IgD-negative memory B cell (primary cell): Measurements from ENCODE around the gene WEE1. TPM values are rescaled to one million over a fixed set of nuclear protein-coding genes. Genes with fewer than 3 reads are reported as not detected.
A peak's percentile ranks its signal among the peaks of the same experiment; 100 is the strongest.
"Not testable (repeated sequence)": the region's sequence is repeated elsewhere in the genome, so short reads cannot be mapped to it uniquely, and the experiment has no call there.

Experiments used
- H3K27ac Mint-ChIP-seq, 3 donors: one replicate each; pipeline ENCODE4 v1.8.0; 2020 to 2022; ENCODE audit warnings: mild to moderate bottlenecking in 3 of 3, mixed read lengths in 3 of 3, moderate library complexity in 1 of 3
- H3K27me3 Mint-ChIP-seq: one replicate; pipeline ENCODE4 v1.8.0; 2021; ENCODE audit warnings: mixed read lengths
- H3K36me3 Mint-ChIP-seq: one replicate; pipeline ENCODE4 v1.8.0; 2020; ENCODE audit warnings: mild to moderate bottlenecking, mixed read lengths
- H3K4me1 Mint-ChIP-seq, 3 donors: one replicate each; pipeline ENCODE4 v1.8.0; 2020 to 2022; ENCODE audit warnings: mixed read lengths in 3 of 3, mild to moderate bottlenecking in 1 of 3
- H3K4me3 Mint-ChIP-seq, 4 donors: one replicate each; pipeline ENCODE4 v1.8.0; 2020 to 2022; ENCODE audit warnings: mild to moderate bottlenecking in 4 of 4, mixed read lengths in 4 of 4, moderate library complexity in 3 of 4
- H3K9me3 Mint-ChIP-seq, 3 donors: one replicate each; pipeline ENCODE4 v1.8.0; 2020 to 2021; ENCODE audit warnings: mixed read lengths in 3 of 3, mild to moderate bottlenecking in 1 of 3
- polyA plus RNA-seq: library from polyadenylated mRNA; unstranded; fragments of 300-500 nt; fragmentation: Illumina TruSeq; gene quantifications from one replicate; pipeline ENCODE4 v1.2.3, GENCODE V29; 2021

Gene WEE1
- polyA plus RNA-seq, 1 donor from 2014 or later, result 47.8 TPM

- H3K4me3 Mint-ChIP-seq, result peak overlapping the region in 2 of 4 donors; percentile 34 to 35
- H3K36me3 Mint-ChIP-seq, result peaks cover 10% of the 10 kb centered on the region
- peaks cover 2% of the 10 kb centered on the region for H3K27me3 Mint-ChIP-seq
- H3K4me1 Mint-ChIP-seq, result peaks cover 41 to 55% (median 49%) of the 10 kb centered on the region in 3 donors
- H3K9me3 Mint-ChIP-seq, result no peaks in the 10 kb centered on the region
- peak overlapping the region in 2 of 3 donors; percentile 7 to 95 for H3K27ac Mint-ChIP-seq
These were observed 43.4 kb downstream of the WEE1 start for GRCh38 chr11:9616858-9617257.

- Mint-ChIP-seq H3K4me1 (peaks cover 41 to 55% (median 47%) of the 10 kb centered on the region in 3 donors), H3K4me3 (peak overlapping the region in 3 of 4 donors; percentile 29 to 48 (median 32)), H3K36me3 (peaks cover 10% of the 10 kb centered on the region), H3K9me3 (no peaks in the 10 kb centered on the region), H3K27me3 (peaks cover 2% of the 10 kb centered on the region), H3K27ac (peak overlapping the region in 1 of 3 donors; percentile 2)
These were observed 44.5 kb downstream of the WEE1 start for GRCh38 chr11:9617940-9618339.

GRCh38 chr11:9619004-9619403, 45.5 kb downstream of the WEE1 start:
- H3K27ac Mint-ChIP-seq, result peak overlapping the region in 2 of 3 donors; percentile 6 to 15
- H3K9me3 Mint-ChIP-seq, result no peaks in the 10 kb centered on the region
- H3K4me3 Mint-ChIP-seq, result peak overlapping the region; percentile 8 to 65 (median 16)
- H3K27me3 Mint-ChIP-seq, result peaks cover 2% of the 10 kb centered on the region
- peaks cover 33 to 47% (median 43%) of the 10 kb centered on the region in 3 donors for H3K4me1 Mint-ChIP-seq
- peaks cover 10% of the 10 kb centered on the region for H3K36me3 Mint-ChIP-seq

- H3K27ac Mint-ChIP-seq, result peak overlapping the region in 1 of 3 donors; percentile 46
- peak overlapping the region in 2 of 4 donors; percentile 19 to 65 for H3K4me3 Mint-ChIP-seq
- H3K4me1 Mint-ChIP-seq, result peaks cover 30 to 48% (median 43%) of the 10 kb centered on the region in 3 donors
- H3K9me3 Mint-ChIP-seq, result no peaks in the 10 kb centered on the region
- peaks cover 10% of the 10 kb centered on the region for H3K36me3 Mint-ChIP-seq
- H3K27me3 Mint-ChIP-seq, result peaks cover 2% of the 10 kb centered on the region
These were observed 46.5 kb downstream of the WEE1 start for GRCh38 chr11:9619971-9620370.

- H3K4me1 Mint-ChIP-seq, result peaks cover 31 to 56% (median 50%) of the 10 kb centered on the region in 3 donors
- H3K4me3 Mint-ChIP-seq, H3K27me3 Mint-ChIP-seq, H3K36me3 Mint-ChIP-seq, H3K9me3 Mint-ChIP-seq, H3K27ac Mint-ChIP-seq: not testable (repeated sequence)
These were observed 48.9 kb downstream of the WEE1 start for GRCh38 chr11:9622353-9622752.

- not testable (repeated sequence) for H3K36me3 Mint-ChIP-seq, H3K27ac Mint-ChIP-seq, H3K9me3 Mint-ChIP-seq, H3K4me3 Mint-ChIP-seq, H3K27me3 Mint-ChIP-seq
- peaks cover 26 to 52% (median 43%) of the 10 kb centered on the region in 3 donors for H3K4me1 Mint-ChIP-seq
These were observed 49.6 kb downstream of the WEE1 start for GRCh38 chr11:9623053-9623452.

GRCh38 chr11:9624448-9624847, 51.0 kb downstream of the WEE1 start:
- H3K4me3 Mint-ChIP-seq, result no peak overlapping the region
- H3K27me3 Mint-ChIP-seq, result no peaks in the 10 kb centered on the region
- no peaks in the 10 kb centered on the region for H3K36me3 Mint-ChIP-seq
- peak overlapping the region in 2 of 3 donors; percentile 6 to 48 for H3K27ac Mint-ChIP-seq
- H3K9me3 Mint-ChIP-seq, result no peaks in the 10 kb centered on the region
- peaks cover 15 to 49% (median 41%) of the 10 kb centered on the region in 3 donors for H3K4me1 Mint-ChIP-seq

GRCh38 chr11:9625162-9625561, 51.7 kb downstream of the WEE1 start:
- peak overlapping the region; percentile 48 to 90 (median 80) for H3K27ac Mint-ChIP-seq
- no peak overlapping the region for H3K4me3 Mint-ChIP-seq
- peaks cover 2% of the 10 kb centered on the region for H3K36me3 Mint-ChIP-seq
- H3K27me3 Mint-ChIP-seq, result no peaks in the 10 kb centered on the region
- peaks cover 13 to 50% (median 36%) of the 10 kb centered on the region in 3 donors for H3K4me1 Mint-ChIP-seq
- H3K9me3 Mint-ChIP-seq, result no peaks in the 10 kb centered on the region

- peaks cover 2% of the 10 kb centered on the region for H3K36me3 Mint-ChIP-seq
- H3K27me3 Mint-ChIP-seq, result no peaks in the 10 kb centered on the region
- H3K27ac Mint-ChIP-seq, result peak overlapping the region in 1 of 3 donors; percentile 48
- no peaks in the 10 kb centered on the region for H3K9me3 Mint-ChIP-seq
- H3K4me1 Mint-ChIP-seq, result peaks cover 13 to 51% (median 34%) of the 10 kb centered on the region in 3 donors
- H3K4me3 Mint-ChIP-seq, result peak overlapping the region in 1 of 4 donors; percentile 26
These were observed 52.3 kb downstream of the WEE1 start for GRCh38 chr11:9625728-9626127.

GRCh38 chr11:9626496-9627394, 53.3 kb downstream of the WEE1 start:
- Mint-ChIP-seq H3K27ac (peak overlapping the region in 1 of 3 donors; percentile 2), H3K4me1 (peaks cover 15 to 50% (median 38%) of the 10 kb centered on the region in 3 donors), H3K4me3 (peak overlapping the region in 2 of 4 donors; percentile 63 to 79), H3K9me3 (no peaks in the 10 kb centered on the region), H3K36me3 (peaks cover 2% of the 10 kb centered on the region), H3K27me3 (no peaks in the 10 kb centered on the region)

- H3K36me3 Mint-ChIP-seq, result peaks cover 2% of the 10 kb centered on the region
- peaks cover 24 to 57% (median 47%) of the 10 kb centered on the region in 3 donors for H3K4me1 Mint-ChIP-seq
- H3K27me3 Mint-ChIP-seq, result no peaks in the 10 kb centered on the region
- no peaks in the 10 kb centered on the region for H3K9me3 Mint-ChIP-seq
- H3K27ac Mint-ChIP-seq, result no peak overlapping the region
- H3K4me3 Mint-ChIP-seq, result no peak overlapping the region
These were observed 55.6 kb downstream of the WEE1 start for GRCh38 chr11:9629064-9629463.

GRCh38 chr11:9633679-9634078, 60.2 kb downstream of the WEE1 start:
- no peaks in the 10 kb centered on the region for H3K27me3 Mint-ChIP-seq

GRCh38 chr11:9636691-9637090, 63.2 kb downstream of the WEE1 start:
- no peaks in the 10 kb centered on the region for H3K36me3 Mint-ChIP-seq

More at GRCh38 chr11:9633679-9634078, 60.2 kb downstream of the WEE1 start:
- Mint-ChIP-seq H3K36me3 (peaks cover 2% of the 10 kb centered on the region), H3K27ac (peak overlapping the region in 2 of 3 donors; percentile 15 to 75), H3K9me3 (no peaks in the 10 kb centered on the region), H3K4me1 (peaks cover 20 to 42% (median 31%) of the 10 kb centered on the region in 3 donors), H3K4me3 (peak overlapping the region in 2 of 4 donors; percentile 43 to 48)

GRCh38 chr11:9639099-9639498, 65.6 kb downstream of the WEE1 start:
- Mint-ChIP-seq H3K4me3 (no peak overlapping the region), H3K36me3 (no peaks in the 10 kb centered on the region), H3K9me3 (no peaks in the 10 kb centered on the region), H3K4me1 (peaks cover 16 to 47% (median 32%) of the 10 kb centered on the region in 3 donors), H3K27ac (no peak overlapping the region), H3K27me3 (peaks cover 2% of the 10 kb centered on the region)

More at GRCh38 chr11:9636691-9637090, 63.2 kb downstream of the WEE1 start:
- Mint-ChIP-seq H3K9me3 (no peaks in the 10 kb centered on the region), H3K27ac (no peak overlapping the region), H3K27me3 (peaks cover 2% of the 10 kb centered on the region), H3K4me1 (peaks cover 25 to 44% (median 36%) of the 10 kb centered on the region in 3 donors), H3K4me3 (no peak overlapping the region)
